ENCODE results near the gene FBF1. TPM values are rescaled to one million over a fixed set of nuclear protein-coding genes. Genes with fewer than 3 reads are reported as not detected.
"Not testable (repeated sequence)": the region's sequence is repeated elsewhere in the genome, so short reads cannot be mapped to it uniquely, and the experiment has no call there.

Gene FBF1, protein sequence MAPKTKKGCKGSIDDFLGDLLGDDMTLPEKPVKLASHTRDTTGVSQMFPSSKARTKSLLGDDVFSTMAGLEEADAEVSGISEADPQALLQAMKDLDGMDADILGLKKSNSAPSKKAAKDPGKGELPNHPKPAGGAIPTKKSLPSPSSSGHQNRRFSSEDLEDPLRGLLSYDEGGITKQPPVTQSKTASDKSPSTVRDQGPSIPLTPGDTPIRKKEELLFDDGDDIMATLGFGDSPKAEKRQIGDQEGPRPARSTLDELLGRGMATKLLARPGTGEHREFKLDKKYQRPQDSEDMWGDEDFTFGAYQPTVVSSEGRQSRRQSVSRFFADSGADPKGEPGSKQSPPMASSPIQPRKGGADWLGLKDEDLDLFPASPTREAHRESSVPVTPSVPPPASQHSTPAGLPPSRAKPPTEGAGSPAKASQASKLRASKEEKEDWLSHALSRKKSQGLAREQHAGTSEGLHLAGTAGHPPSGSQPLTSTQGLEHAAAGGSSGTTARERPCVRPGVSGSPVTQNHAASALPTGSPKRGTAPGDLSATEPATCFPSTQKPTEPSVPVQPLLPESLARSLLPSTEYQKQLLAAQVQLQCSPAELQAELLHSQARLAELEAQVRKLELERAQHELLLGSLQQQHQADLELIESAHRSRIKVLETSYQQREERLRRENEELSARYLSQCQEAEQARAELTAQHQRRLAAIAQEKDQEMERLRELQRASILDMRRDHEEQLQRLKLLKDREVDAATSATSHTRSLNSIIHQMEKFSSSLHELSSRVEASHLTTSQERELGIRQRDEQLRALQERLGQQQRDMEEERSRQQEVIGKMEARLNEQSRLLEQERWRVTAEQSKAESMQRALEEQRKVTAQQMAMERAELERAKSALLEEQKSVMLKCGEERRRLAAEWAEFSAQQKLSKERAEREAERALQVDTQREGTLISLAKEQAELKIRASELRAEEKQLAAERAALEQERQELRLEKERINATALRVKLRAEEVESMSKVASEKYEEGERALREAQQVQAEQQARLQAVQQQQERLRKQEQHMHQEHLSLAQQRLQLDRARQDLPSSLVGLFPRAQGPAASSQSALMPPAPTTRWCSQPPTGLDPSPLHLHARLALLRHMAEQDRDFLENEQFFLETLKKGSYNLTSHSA
- polyA plus RNA-seq (ENCODE audit: insufficient read length in 10 of 10), result 1 to 10 TPM; 3.1 to 7.9 (median 6.2) TPM
- long read RNA-seq, donor 1, result 0 reads
- long read RNA-seq, donor 2, result 0 reads
- long read RNA-seq, donor 3, result 0 reads
- long read RNA-seq, donor 4, result 0 reads
- long read RNA-seq, donor 5, result 0 reads
- long read RNA-seq, donor 6, result 0 reads
- long read RNA-seq, donor 7, result 0 reads
- long read RNA-seq, donor 8, result 0 reads
- long read RNA-seq, donor 9, result 0 reads

DNA sequence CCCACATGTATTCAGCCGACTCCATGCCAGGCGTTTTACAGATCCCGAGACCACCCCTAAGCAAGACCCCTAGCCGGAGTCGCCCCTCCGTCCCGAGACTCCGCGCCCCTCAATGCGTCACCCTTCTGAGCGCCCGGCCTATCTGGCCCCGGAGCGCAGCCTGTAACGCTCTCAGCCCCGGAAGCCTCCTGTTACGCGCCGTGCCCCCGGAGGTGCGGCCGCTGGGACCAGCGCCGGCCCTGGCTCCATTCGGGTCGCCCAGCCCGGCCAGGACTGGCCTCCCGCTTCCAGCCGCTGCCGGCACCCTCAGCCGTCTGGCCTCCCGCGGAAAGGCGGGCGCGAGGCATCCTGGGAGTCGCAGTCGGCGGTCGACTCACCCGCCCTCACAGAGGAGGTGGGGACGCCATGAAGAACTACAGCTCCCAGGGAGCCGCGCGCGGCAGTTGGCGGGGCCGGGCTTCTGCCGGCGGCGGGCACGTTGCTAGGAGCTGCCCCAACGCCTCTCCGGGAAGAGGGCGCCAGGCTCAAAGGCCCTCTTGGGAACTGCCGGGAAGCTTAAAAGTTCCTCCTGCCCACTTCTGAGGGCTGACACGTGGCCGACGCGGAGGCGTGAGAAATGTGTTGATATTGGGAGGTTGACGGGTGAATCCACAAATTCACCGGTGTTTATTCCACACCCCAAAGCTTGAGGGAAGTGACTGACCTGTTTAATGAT, at the start of gene FBF1:
Gene FBF1 (minus strand): TSS at position 316 of the 715 bp plus-strand sequence. CDS start 2,893 bp downstream, outside the sequence.
- DNase-seq, result peak; percentile 91 to 97 (median 93)

GRCh38 chr17:75987041-75987440, 46.2 kb upstream of the FBF1 start:
- DNase-seq, result no peak

- DNase-seq, result no peak
Observed at GRCh38 chr17:75985986-75986385, 45.1 kb upstream of the FBF1 start.

- DNase-seq, result no peak
Observed at GRCh38 chr17:75983501-75984181, 42.8 kb upstream of the FBF1 start.

DNA sequence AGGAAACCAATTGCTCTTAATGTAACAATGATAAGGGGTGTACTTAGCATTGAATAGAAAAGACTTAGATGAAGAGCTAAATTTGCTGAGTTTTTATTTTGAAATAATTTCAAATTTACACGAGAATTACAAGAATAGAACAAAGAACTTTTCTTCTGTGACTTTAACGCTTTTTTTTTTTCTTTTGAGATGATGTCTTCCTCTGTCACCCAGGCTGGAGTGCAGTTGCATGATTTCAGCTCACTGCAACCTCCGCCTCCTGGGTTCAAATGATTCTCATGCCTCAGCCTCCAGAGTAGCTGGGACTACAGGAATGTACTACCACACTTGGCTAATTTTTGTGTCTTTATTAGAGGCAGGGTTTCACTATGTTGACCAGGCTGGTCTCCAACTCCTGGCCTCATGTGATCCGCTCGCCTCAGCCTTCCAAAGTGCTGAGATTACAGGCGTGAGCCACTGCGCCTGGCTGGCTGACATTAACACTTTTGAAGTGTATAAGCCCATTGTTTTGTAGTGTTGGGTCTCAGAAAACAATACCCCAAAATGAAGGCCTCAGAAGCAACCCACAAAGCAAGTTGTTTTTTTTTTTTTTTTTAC, 40.3 kb upstream of the FBF1 start:
- DNase-seq, result no peak

GRCh38 chr17:75980188-75981018, 39.6 kb upstream of the FBF1 start:
- peak in 1 of 3 donors; percentile 38 for DNase-seq

DNA sequence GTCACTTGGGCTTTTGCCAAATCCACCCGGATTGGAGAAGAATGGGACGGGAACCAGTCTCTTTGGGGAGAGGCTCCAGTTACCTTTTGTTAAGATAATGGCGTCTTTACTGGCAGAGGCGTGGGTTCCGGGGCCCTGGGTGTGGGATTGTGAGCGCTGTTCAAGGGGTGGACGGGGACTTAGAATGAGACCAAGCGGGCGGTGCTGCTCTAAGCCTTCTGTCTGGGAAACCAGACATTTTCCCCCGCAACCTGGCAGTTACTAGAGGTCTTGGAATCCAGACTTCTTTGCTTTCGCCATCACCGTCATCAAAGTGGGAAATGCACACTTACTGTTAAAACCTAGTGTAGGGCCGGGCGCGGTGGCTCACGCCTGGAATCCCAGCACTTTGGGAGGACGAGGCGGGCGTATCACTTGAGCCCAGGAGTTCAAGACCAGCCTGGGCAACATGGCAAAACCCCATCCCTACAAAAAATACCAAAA, 38.9 kb upstream of the FBF1 start:
- no peak for DNase-seq

DNA sequence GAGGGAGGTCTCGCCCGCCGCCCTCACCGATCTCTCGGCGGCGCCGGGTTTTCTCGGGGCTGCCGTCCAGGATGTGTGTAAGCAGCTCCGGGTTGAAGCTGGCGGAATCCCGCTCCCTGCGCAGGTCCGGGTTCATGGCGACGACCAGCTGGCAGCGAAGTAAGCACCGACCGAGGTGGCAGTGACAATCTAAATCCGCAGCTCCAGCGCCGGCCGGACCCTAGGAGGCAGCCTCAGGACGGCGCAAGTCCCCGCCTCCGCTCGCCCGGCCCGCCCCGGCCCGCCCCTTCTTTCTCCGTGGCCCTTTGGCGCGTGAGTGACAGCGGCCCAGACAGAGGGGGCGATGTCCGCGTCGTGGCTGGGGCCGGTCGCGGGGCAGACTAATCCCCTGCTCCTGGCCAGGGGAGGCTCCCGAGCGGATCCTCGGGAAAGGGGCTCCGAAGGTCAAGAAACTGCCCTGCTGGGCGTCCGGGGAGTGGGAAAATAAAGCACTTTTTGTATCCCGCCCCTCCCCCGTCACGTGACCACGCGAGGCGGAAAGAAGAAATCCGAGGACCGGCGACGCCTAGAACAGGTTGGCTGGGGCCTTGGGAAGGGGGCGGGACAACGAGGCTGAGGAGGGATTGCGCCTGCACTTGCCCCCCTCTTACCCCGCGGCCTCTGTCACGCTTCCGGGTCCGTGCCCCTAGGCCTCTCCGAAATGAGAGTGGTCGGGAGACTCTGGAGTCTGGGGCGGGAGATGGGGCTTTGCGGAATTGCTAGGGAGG, 38.3 kb upstream of the FBF1 start, which contains the start of the genes ACOX1 and TEN1:
Gene ACOX1 (minus strand): TSS at position 229 of the 767 bp plus-strand sequence. CDS start 93 bp downstream, at position 136.
Gene TEN1 (plus strand): TSS at position 303 of the 767 bp plus-strand sequence. CDS start 6,953 bp downstream, outside the sequence.
- peak; percentile 97 to 100 (median 98) for DNase-seq

DNA sequence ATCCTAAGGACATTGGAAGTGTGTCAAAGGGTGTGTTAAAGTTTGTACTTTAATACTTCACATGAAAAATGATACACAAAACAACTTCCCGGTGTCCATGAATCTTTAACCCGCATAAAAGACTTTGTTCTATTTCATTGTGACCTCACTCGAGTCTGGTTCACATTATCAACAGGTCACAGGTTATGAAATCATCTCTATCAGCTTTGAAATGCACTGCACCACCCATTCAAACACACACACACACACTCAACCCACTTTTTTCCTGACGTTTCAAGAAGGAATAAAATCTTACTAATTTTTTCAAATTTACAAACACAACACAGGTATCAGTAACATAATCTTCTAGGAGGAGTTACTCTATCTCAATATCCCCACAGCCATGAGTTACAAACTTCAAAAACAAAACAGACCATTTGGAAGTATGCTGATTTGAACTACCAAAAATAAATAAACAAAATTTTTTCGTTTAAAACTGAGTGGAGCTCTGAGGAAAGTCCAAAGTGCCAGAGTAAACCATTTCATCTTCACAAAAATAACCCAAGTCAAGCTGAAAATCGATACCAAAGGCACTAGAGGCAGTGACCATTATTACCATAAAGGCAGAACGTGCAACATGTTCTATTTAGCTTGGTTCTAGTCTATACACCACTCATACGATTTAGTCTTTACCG, 35.5 kb upstream of the FBF1 start:
- DNase-seq, result no peak

GRCh38 chr17:75975757-75976174, 34.9 kb upstream of the FBF1 start:
- DNase-seq, result no peak

GRCh38 chr17:75975187-75975586, 34.3 kb upstream of the FBF1 start:
- not testable (repeated sequence) for DNase-seq

- no peak for DNase-seq
Observed at GRCh38 chr17:75970626-75971025, 29.8 kb upstream of the FBF1 start.

GRCh38 chr17:75970011-75970523, 29.2 kb upstream of the FBF1 start:
- DNase-seq, result no peak

- not testable (repeated sequence) for DNase-seq
Observed at GRCh38 chr17:75969044-75969443, 28.2 kb upstream of the FBF1 start.

DNA sequence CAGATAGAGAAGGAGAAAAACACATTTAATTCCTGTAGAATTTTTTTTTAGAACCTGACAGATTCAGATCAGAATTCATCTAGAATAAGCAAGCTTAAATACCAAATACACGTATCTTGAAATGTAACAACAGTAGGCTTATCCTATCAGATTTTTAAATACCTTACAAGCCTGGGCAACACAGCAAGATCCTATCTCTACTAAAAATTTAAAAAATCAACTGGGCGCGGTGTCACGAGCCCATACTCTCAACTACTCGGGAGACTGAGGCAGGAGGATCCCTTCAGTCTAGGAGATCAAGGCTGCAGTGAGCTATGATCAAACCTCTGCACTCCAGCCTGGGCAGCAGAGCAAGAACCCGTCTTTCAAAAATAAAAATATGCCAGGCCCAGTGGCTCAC, 24.6 kb upstream of the FBF1 start:
- DNase-seq, result no peak

GRCh38 chr17:75959839-75960511, 19.1 kb upstream of the FBF1 start:
- DNase-seq, result no peak
